HG02571 (cell line): Measurements from ENCODE around the gene CDCA4.
A peak's percentile ranks its signal among the peaks of the same experiment; 100 is the strongest.
"Not testable (repeated sequence)": the region's sequence is repeated elsewhere in the genome, so short reads cannot be mapped to it uniquely, and the experiment has no call there.

Source experiments
- ATAC-seq: cut with Tn5 transposase; IDR thresholded peaks from one replicate; pipeline ENCODE4 v1.9.1; 2021; ENCODE audit warnings: mild to moderate bottlenecking, moderate library complexity; ENCODE audit not compliant: unreplicated experiment

The CDCA4 gene

GRCh38 chr14:105020815-105021655 is at the start of gene CDCA4:
TSS of gene CDCA4 (minus strand) at chr14:105021083. CDS start at chr14:105011929, 9,154 bp downstream.
- peak; percentile 73 for ATAC-seq

- ATAC-seq, result peak; percentile 34
These were observed 49.2 kb upstream of the CDCA4 start for GRCh38 chr14:105069871-105070759.

GRCh38 chr14:105069522-105069870 is 48.6 kb upstream of the CDCA4 start:
- no peak for ATAC-seq

DNA sequence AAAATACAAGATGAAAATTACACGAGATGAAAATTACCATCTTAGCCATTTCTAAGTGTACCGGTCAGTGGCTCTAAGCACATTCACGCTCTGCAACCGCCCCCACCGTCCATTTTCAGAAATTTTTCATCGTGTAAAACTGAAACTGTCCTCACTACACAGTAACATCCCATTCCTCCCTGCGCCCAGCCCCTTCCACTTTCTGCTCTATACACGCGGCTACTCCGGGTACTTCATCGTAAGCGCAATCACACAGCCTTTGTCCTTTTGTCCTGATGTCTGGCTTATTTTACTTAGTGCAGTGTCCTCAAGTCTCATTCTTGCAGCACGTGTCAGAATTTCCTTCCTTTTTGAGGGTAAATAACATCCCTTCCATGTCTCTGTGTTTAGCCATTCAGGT is 47.9 kb upstream of the CDCA4 start:
- ATAC-seq, result no peak

- ATAC-seq, result no peak
These were observed 47.1 kb upstream of the CDCA4 start for GRCh38 chr14:105067969-105068301.

DNA sequence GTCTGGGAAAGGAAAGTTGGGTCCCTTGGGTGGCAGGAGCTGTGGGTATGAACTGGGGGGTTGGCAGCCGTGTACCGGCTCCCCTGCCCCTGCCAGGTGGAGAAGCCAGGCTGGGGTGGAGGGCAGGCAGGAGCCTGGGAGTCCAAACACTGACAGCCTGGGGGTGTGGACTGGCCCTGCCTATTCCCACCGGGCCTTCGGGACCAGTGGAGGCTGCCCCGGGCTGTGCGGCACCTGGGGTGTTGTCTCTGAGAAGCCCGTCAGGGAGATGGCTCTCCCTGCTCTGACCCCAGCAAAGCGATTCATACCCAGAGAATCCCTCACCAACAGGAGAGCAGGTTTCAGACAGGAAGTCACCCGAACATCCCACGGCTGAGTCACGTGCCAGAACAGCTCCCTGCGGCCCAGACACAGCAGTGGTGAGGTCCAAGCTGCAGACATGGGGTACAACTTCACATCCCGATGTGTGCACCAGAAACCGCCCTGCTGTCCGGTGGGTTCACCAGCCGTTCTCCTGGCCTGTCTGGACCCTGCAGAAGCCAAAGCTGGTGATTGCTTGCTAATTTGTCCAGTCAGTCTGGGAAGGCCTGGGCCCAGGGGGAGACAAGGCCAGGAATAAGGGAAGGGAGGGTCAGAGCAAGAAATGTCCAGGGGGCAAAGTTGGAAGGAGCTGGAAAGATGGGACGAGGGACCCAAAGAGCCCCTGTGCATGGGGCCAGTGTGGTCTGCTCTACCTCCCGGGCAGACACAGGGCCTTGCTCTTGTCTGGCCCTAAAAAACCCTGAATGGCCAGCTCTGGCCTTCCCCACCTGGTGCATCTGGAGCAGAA is 46.5 kb upstream of the CDCA4 start:
- no peak for ATAC-seq

DNA sequence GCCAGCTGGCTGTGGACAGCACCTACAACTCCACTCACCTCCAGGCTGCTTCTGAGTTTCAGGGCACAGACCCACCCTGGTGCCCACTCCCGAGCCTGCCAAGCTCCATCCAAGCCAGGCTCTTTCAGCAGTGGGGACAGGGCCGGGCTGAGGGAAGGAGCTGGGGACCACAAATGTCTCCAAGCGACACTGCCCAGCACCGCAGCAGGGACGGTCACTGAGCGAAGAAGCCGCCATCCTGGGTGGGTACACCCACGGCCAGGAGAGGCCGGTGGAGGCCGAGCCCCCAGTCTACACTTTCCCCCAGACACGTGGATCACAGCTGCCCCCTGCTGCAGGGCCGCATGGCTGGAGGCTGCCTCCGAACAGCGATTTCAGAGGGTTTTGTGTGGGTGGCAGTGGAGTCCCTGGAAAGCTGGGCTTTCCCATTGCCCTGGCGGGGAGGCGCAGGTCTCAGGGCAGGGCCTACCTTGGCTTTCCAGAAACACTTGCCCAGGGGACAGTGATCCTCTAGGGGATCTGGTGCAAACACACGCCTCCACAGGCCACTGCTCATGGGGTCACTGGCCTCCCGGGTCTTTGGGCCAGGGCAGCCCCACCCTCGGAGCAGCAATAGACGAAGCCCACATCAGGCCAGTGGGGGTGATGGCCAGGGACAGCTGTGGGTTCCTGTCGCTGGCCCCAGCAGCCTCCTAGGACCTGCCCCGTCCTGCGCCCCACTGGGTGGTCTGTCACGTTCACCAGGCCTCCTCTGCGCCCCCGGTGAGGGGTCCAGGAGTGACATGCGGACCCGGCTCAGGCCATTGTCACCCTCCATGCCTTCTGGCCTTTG is 45.6 kb upstream of the CDCA4 start:
- no peak for ATAC-seq

DNA sequence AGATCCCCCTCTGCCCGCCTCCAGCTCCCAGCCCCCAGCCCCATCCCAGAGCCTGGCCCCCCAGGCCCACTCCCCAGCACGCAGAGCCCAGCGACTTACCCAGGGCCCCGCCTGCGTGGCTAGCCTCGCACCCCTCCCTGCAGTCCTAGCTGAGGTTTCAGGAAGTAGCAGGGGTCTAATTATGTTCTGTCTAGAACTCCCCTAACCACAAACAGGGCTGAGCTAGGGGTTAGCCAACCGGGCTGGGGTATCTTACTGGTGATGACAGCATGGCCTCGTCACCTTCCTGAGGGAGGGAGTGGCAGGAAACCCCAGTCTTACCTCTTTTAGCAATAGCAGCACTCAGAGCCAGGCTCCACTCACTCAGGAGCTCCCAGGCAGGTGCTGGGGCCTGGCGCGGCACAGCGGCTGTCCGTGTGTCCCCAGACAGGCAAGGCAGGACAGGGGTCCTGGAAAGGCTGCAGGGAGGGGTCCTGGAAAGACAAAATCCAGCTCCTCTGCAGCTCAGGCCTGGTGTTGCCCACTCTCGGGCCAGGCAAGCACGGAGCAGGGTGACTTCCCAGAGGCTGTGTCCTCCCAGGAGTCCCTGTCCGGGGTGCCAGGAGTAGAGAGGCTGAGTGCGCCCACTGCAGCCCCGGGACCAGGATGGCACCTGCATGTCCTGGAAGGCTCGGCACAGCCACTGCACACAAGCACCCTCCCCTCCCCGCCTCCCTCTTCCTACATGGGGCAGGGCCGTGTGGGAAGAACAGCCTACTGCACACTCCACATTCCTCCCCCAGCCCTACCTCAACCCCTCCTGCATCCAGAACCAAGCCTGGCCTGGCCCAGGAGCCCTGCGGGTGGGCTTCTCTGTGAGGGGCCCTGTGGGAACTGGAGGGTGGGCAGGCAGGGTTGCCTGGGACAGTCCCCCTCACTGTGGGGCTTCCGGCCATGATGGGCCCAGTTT is 44.7 kb upstream of the CDCA4 start, which contains the start of gene GPR132:
TSS of gene GPR132 (minus strand) at position 151 of the 949 bp plus-strand sequence. CDS start 10,010 bp downstream, outside the sequence.
- peak; percentile 33 for ATAC-seq

DNA sequence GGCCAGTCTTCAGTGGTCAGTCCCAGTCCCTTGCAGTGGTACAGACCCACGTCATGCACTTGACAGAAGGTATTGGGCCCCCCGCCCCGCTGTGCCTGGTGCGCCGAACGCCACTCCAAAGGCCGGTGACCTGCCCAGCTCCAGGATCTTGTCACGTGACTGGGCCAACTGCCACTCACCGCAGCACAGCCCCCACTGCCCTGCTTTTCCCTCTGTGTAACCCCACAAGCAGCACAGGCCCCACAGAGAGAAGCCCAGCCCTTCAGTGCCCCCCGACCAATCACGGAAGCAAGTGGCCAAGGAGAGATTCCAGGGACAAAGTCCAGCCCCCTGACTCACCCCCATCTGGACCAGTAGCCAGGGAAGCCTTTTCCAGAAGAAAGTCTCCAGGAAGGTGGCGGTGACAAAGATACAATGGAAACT is 43.8 kb upstream of the CDCA4 start:
- ATAC-seq, result no peak

- no peak for ATAC-seq
These were observed 43.1 kb upstream of the CDCA4 start for GRCh38 chr14:105064001-105064400.

GRCh38 chr14:105063506-105063905 is 42.6 kb upstream of the CDCA4 start:
- not testable (repeated sequence) for ATAC-seq

- no peak for ATAC-seq
These were observed 42.2 kb upstream of the CDCA4 start for GRCh38 chr14:105063056-105063455.

DNA sequence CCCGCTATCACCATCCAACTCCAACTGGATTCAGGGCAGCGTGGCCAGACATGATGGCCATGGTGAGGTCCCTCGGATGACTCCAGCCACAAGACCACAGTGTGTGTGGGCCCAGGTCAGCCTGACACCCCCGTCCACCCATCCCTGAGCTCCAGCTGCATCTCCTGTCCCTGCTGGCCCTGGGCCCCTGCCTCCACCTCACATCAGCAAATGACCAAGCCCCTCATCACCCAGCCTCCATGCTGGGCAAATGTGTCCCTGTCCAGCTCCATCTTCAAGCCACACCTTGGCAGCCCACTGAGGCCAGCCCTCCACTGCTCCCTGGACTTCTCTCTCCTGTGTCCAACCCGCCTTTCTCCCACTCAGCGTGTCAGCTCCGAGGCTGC is 41.2 kb upstream of the CDCA4 start:
- no peak for ATAC-seq

DNA sequence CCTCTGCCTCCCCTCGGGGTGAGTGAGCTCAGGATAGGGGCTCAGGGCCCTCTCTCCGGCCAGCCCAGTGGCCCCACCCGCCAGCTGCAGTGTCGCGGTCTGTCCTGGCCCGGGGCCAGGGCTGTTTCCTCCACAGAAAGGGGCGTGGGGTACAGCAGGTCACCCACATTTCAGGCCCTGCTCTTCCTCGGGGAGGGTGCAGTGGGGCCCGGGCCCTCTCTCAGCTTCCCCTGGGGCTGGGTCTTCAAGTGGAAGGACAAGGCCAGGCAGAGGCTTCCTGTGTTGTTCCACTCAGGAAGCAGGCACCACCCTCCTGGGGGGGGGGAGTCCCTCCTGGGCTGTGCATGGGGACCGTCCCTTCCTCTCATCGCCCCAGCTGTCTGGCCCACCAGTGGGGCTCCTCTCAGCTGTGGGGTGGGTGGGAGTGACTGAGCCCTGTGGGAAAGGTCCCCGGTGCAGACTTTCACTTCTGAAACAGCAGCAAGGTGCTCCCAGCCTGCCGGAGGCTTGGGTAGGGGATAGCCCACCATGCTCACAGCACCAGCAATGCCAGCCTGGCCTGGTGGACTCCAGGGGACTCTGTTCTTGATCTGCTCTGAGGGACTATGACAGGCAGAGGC is 40.7 kb upstream of the CDCA4 start:
- peak; percentile 32 for ATAC-seq

- no peak for ATAC-seq
These were observed 40.0 kb upstream of the CDCA4 start for GRCh38 chr14:105060751-105061427.

DNA sequence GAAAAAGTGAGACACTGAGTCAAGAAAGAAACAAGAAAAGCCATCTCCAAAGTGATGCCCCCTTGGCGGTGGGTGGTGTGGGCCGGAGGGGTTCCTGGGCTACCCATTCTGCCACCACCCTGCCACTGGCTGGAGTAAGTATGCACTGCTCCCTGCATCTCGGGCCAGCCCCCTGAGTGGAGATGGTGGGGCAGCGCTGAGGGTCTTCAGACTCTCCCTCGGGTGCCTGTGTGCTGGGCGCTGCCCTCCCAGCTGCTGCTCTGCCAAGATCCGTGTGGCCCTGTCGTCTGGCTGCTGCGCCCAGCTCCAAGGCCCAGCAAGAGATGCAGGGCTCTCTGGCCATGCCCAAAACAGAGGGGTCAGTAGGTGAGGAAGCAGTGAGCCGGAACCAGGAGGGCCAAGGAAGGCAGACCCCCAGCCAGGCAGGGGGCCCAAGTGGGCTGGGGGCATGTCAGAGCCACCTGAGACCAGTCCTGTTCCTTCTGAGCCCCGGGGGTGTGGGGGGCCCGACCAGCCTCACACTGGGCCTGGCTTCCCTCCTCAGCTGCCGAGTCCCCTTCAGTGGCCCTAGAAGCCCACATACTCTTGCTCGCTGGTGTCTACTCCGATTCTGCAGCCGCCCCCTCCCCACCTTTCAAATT is 39.2 kb upstream of the CDCA4 start:
- no peak for ATAC-seq
